IPS-18a (cell line): ENCODE measurements around the gene TVP23A.
"Not testable (repeated sequence)": the region's sequence is repeated elsewhere in the genome, so short reads cannot be mapped to it uniquely, and the experiment has no call there.

ENCODE experiments used
- H3K27ac ChIP-seq: one replicate; pipeline ENCODE4 v1.5.1; 2013; ENCODE audit warnings: low read length
- H3K27me3 ChIP-seq: one replicate; pipeline ENCODE4 v1.6.1; 2013; ENCODE audit warnings: mild to moderate bottlenecking, low read length; ENCODE audit not compliant: control insufficient read depth, insufficient read depth
- H3K36me3 ChIP-seq: one replicate; pipeline ENCODE4 v1.6.1; 2013; ENCODE audit warnings: low read depth, low read length; ENCODE audit not compliant: control insufficient read depth
- H3K4me1 ChIP-seq: one replicate; pipeline ENCODE4 v1.6.1; 2013; ENCODE audit warnings: low read depth, low read length; ENCODE audit not compliant: control insufficient read depth
- H3K4me3 ChIP-seq: one replicate; pipeline ENCODE4 v1.5.1; 2013; ENCODE audit warnings: low read length
- H3K9ac ChIP-seq: one replicate; pipeline ENCODE4 v1.6.1; 2013; ENCODE audit warnings: mild to moderate bottlenecking, low read length, moderate library complexity
- H3K9me3 ChIP-seq: one replicate; pipeline ENCODE4 v1.6.1; 2013; ENCODE audit warnings: low read depth, low read length; ENCODE audit not compliant: control insufficient read depth

The TVP23A gene

DNA sequence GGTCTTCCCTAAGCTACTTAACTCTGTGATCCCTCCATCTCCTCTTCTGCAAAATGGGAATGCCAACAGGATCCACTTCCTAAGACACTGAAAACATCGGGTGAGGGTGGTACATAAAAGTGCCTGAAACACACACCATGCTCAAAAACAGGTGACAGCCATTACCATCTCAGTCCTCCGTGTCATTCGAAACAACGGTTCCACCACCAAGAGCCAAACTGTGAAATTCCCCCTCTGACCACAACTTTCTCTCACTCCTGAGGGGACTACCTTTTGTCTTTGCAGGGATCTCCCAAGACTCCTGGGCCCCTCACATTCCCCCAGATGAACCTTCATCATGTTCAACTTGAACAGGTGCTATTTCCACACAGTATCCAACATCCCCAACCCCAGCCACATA is 38.0 kb downstream of the TVP23A start:
- H3K27ac ChIP-seq: no peak overlapping the region
- H3K9ac ChIP-seq: no peak overlapping the region
- no peak overlapping the region for H3K4me3 ChIP-seq
- no peaks in the 10 kb centered on the region for H3K36me3 ChIP-seq
- no peaks in the 10 kb centered on the region for H3K27me3 ChIP-seq
- no peaks in the 10 kb centered on the region for H3K4me1 ChIP-seq
- H3K9me3 ChIP-seq: no peaks in the 10 kb centered on the region

DNA sequence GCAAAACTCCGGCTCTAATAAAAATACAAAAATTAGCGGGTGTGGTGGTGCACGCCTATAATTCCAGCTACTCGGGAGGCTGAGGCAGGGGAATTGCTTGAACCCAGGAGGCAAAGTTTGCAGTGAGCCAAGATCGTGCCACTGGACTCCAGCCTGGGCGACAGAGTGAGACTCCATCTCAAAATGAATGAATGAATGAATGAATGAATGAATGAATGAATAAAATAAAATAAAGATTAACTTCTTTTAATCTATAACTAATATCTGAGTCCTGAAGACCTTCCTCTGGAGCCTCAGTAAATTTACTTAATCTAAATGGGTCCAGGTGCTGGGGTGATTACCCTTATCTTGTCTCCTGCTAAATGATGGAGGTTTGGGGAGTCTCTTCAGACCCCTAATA is 38.7 kb downstream of the TVP23A start:
- not testable (repeated sequence) for H3K9me3 ChIP-seq, H3K4me3 ChIP-seq, H3K27ac ChIP-seq, H3K36me3 ChIP-seq, H3K27me3 ChIP-seq, H3K9ac ChIP-seq, H3K4me1 ChIP-seq

GRCh38 chr16:10777356-10777755 is 41.2 kb downstream of the TVP23A start:
- Histone ChIP-seq H3K4me3 (no peak overlapping the region), H3K9ac (no peak overlapping the region), H3K27me3 (no peaks in the 10 kb centered on the region), H3K4me1 (no peaks in the 10 kb centered on the region), H3K36me3 (no peaks in the 10 kb centered on the region), H3K9me3 (no peaks in the 10 kb centered on the region), H3K27ac (no peak overlapping the region)

DNA sequence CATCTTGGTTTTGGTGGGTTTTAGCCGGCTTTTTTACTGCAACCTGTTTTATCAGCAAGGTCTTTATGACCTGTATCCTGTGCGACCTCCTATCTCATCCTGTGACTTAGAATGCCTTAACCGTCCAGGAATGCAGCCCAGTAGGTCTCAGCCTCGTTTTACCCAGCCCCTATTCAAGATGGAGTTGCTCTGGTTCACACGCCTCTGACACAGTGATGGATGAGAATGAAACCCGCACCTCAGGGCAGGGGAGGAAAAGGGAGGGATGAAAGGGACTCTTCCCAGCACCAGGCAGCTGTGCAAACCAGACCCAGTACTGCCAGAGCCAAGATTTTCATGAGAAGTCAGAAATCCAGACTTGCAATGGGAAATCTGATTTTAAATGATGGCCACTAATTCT is 41.7 kb downstream of the TVP23A start:
- not testable (repeated sequence) for H3K27ac ChIP-seq, H3K36me3 ChIP-seq, H3K9ac ChIP-seq, H3K9me3 ChIP-seq, H3K4me3 ChIP-seq, H3K4me1 ChIP-seq, H3K27me3 ChIP-seq

DNA sequence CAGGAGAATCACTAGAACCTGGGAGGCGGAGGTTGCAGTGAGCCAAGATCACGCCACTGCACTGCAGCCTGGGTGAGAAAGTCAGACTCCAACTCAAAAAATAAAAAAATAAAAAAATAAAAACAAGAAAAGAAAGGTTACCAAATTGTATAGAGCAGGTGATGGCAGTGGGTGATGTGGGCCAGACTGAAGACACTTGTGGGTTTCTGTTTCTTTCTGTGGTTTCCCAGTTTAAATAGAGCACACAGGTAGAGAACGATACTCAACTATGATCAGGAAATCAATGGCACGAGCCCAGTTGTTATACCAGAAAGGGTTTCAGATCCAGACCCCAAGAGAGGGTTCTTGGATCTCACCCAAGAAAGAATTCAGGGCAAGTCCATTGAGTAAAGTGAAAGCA is 42.3 kb downstream of the TVP23A start:
- Histone ChIP-seq H3K27ac (no peak overlapping the region), H3K27me3 (no peaks in the 10 kb centered on the region), H3K36me3 (no peaks in the 10 kb centered on the region), H3K9me3 (no peaks in the 10 kb centered on the region), H3K4me3 (no peak overlapping the region), H3K4me1 (no peaks in the 10 kb centered on the region), H3K9ac (no peak overlapping the region)

DNA sequence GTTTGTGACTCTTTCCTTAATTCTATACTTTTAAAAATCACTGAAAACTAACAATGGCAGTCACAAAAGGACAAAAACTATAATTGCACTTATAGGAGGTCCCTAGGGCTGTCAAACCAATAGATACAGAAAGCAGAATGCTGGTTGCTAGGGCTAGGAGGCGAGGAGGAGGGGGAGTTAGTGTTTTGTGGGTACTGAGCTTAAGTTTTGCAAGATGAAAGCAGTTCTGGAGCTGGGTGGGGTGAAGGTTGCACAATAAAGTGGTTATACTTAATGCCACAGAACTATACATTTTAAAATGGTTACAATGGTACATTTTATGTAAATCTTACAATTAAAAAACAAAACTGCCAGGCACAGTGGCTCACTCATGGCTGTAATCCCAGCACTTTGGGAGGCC is 47.7 kb downstream of the TVP23A start:
- Histone ChIP-seq H3K9me3 (no peaks in the 10 kb centered on the region), H3K9ac (no peak overlapping the region), H3K27ac (no peak overlapping the region), H3K4me1 (no peaks in the 10 kb centered on the region), H3K36me3 (peaks cover 6% of the 10 kb centered on the region), H3K4me3 (no peak overlapping the region), H3K27me3 (no peaks in the 10 kb centered on the region)

DNA sequence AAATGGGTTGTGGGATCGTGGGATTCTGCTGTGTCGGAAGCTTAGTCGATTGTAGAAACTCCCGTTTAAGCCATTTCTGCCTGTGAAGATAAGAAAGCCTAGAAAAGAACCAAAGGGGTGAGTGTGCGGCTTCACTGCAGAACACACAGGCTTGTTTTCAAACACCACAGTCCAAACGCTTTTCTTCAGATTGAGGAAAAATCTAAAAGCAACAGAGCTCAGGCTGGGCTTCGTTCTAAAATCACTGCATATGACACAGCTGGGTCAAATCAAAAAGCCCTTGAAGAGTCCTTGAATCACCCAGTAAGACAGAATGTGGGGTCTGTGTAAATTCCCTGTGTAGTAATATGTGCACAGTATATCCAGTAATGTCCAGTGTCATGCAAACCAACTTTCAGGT is 49.2 kb downstream of the TVP23A start:
- peaks cover 6% of the 10 kb centered on the region for H3K36me3 ChIP-seq
- H3K27me3 ChIP-seq: no peaks in the 10 kb centered on the region
- H3K27ac ChIP-seq: no peak overlapping the region
- H3K4me1 ChIP-seq: no peaks in the 10 kb centered on the region
- H3K4me3 ChIP-seq: no peak overlapping the region
- no peaks in the 10 kb centered on the region for H3K9me3 ChIP-seq
- H3K9ac ChIP-seq: no peak overlapping the region

DNA sequence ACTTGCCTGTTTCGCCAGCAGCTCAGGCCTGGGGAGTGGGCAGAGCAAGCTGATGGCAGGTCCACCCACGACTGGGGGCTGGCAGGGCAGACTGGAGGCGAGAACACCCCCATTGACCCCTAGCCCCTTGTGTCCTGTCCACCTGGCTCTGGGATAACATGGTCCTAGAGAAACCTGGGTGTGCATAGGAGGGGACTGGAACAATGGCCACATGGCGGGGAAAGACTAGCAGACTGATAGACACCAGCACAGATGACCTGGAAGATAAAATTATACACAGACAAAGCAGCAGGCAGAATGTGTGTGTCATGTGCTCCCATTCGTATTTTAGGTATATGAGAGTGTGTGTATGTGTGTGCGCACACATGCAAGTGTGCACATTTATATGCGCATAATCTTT is 51.5 kb downstream of the TVP23A start:
- Histone ChIP-seq H3K9ac (no peak overlapping the region), H3K9me3 (no peaks in the 10 kb centered on the region), H3K27ac (no peak overlapping the region), H3K4me3 (no peak overlapping the region), H3K27me3 (no peaks in the 10 kb centered on the region), H3K4me1 (no peaks in the 10 kb centered on the region), H3K36me3 (peaks cover 15% of the 10 kb centered on the region)

GRCh38 chr16:10765772-10766171 is 52.8 kb downstream of the TVP23A start:
- H3K4me3 ChIP-seq: no peak overlapping the region
- no peaks in the 10 kb centered on the region for H3K27me3 ChIP-seq
- no peak overlapping the region for H3K27ac ChIP-seq
- no peak overlapping the region for H3K9ac ChIP-seq
- H3K4me1 ChIP-seq: no peaks in the 10 kb centered on the region
- peaks cover 26% of the 10 kb centered on the region for H3K36me3 ChIP-seq
- no peaks in the 10 kb centered on the region for H3K9me3 ChIP-seq

GRCh38 chr16:10763456-10763855 is 55.1 kb downstream of the TVP23A start:
- Histone ChIP-seq H3K9ac (no peak overlapping the region), H3K9me3 (no peaks in the 10 kb centered on the region), H3K36me3 (peaks cover 46% of the 10 kb centered on the region), H3K27me3 (no peaks in the 10 kb centered on the region), H3K27ac (no peak overlapping the region), H3K4me1 (no peaks in the 10 kb centered on the region), H3K4me3 (no peak overlapping the region)

DNA sequence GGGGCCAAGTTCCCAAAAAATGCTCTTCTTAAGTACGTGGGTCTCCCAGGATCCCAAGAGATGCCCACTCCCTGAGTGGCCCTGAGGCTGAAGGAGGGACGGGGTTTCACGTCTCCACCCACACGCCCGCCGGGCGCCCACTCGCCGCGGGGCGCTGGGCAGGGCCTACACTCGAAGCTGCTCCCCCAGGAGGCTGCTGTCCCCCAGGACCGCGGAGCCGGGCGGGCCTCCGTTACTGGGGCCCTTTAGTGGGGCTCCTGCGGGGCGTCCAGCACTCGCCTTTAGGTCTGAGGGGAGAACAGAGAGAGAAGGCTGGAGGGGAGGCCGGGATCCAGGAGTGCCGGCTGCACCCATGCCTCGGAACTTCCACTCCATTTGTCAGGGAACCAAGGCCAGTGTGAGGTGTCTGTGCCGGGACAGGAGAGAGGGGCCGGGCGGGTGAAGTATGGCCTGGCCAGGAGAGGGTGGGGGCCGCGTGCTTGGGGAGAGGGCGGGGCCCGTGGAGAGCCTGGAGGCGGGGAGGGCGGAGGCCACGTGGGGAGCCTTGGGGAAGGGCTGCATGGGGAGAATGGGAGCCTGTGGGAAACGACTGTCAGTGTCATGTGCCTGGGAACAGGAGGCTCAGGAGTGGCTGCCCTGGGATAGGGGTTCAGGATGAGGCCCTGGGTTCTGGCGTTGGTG is 56.1 kb downstream of the TVP23A start:
- Histone ChIP-seq H3K9ac (no peak overlapping the region), H3K36me3 (peaks cover 52% of the 10 kb centered on the region), H3K4me3 (no peak overlapping the region), H3K9me3 (no peaks in the 10 kb centered on the region), H3K27me3 (no peaks in the 10 kb centered on the region), H3K27ac (no peak overlapping the region), H3K4me1 (no peaks in the 10 kb centered on the region)

DNA sequence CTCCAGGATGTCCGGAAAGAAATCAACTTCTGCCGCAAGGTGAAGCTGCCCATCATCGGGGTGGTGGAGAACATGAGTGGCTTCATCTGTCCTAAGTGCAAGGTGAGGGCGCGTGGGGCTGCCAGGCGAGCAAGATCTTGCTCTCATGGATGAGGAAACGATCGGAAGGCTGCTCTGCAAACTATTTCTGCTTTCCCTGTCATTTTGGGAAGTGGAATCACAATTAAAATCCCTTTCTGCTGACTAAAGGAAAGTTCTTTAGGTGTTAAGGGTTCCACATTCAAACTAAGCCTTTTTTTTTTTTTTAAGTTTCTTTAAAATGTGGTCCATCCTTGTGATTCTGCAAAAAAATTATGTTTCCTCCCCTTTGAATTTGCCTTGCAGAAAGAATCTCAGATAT is 57.2 kb downstream of the TVP23A start:
- no peak overlapping the region for H3K9ac ChIP-seq
- H3K27ac ChIP-seq: no peak overlapping the region
- H3K9me3 ChIP-seq: no peaks in the 10 kb centered on the region
- peaks cover 58% of the 10 kb centered on the region for H3K36me3 ChIP-seq
- H3K4me1 ChIP-seq: no peaks in the 10 kb centered on the region
- H3K27me3 ChIP-seq: no peaks in the 10 kb centered on the region
- H3K4me3 ChIP-seq: no peak overlapping the region
